NCI-H2196 treated with DMSO at 0.1 percent for 48 hours (cell line): ENCODE results near the gene CBLC.
"Not testable (repeated sequence)": the region's sequence is repeated elsewhere in the genome, so short reads cannot be mapped to it uniquely, and the experiment has no call there.

Experiments
- DNase-seq: peaks from one replicate; lab custom pipeline; 2025; ENCODE audit not compliant: unreplicated experiment; lab: John Stamatoyannopoulos, UW

CBLC gene

GRCh38 chr19:44759083-44759804, 18.4 kb upstream of the CBLC start:
- DNase-seq = no peak

GRCh38 chr19:44762038-44762437, 15.7 kb upstream of the CBLC start:
- no peak for DNase-seq

- no peak for DNase-seq
These were observed 12.4 kb upstream of the CBLC start for GRCh38 chr19:44765033-44765948.

- no peak for DNase-seq
These were observed 11.7 kb upstream of the CBLC start for GRCh38 chr19:44765949-44766335.

GRCh38 chr19:44767295-44768180, 10.2 kb upstream of the CBLC start:
- DNase-seq = no peak

GRCh38 chr19:44770550-44771257, 7.0 kb upstream of the CBLC start:
- DNase-seq = peak; percentile 89

GRCh38 chr19:44772144-44772543, 5.5 kb upstream of the CBLC start:
- DNase-seq = not testable (repeated sequence)

- no peak for DNase-seq
These were observed 4.7 kb upstream of the CBLC start for GRCh38 chr19:44772959-44773358.

GRCh38 chr19:44775676-44776240, 1.9 kb upstream of the CBLC start:
- no peak for DNase-seq

GRCh38 chr19:44776402-44777096, 1.1 kb upstream of the CBLC start:
- DNase-seq = no peak

- no peak for DNase-seq
These were observed 1.5 kb downstream of the CBLC start for GRCh38 chr19:44779150-44779549.

GRCh38 chr19:44781694-44782093, 4.0 kb downstream of the CBLC start:
- not testable (repeated sequence) for DNase-seq

GRCh38 chr19:44782729-44783128, 5.0 kb downstream of the CBLC start:
- no peak for DNase-seq

GRCh38 chr19:44783545-44783944, 5.9 kb downstream of the CBLC start:
- no peak for DNase-seq

- no peak for DNase-seq
These were observed 7.6 kb downstream of the CBLC start for GRCh38 chr19:44785271-44785670.

GRCh38 chr19:44785993-44786392, 8.3 kb downstream of the CBLC start:
- no peak for DNase-seq

GRCh38 chr19:44788971-44789370, 11.3 kb downstream of the CBLC start:
- DNase-seq = no peak

- DNase-seq = no peak
These were observed 12.3 kb downstream of the CBLC start for GRCh38 chr19:44789943-44790483.

- DNase-seq = no peak
These were observed 14.6 kb downstream of the CBLC start for GRCh38 chr19:44792281-44792680.
